HG03558 (cell line): Measurements from ENCODE around the gene SLC4A2.

Source experiments
- ATAC-seq: cut with Tn5 transposase; IDR thresholded peaks from one replicate; pipeline ENCODE4 v1.9.1; 2021; ENCODE audit warnings: moderate number of reproducible peaks; ENCODE audit not compliant: unreplicated experiment; ENCODE audit errors: extremely low read depth

The SLC4A2 gene

DNA sequence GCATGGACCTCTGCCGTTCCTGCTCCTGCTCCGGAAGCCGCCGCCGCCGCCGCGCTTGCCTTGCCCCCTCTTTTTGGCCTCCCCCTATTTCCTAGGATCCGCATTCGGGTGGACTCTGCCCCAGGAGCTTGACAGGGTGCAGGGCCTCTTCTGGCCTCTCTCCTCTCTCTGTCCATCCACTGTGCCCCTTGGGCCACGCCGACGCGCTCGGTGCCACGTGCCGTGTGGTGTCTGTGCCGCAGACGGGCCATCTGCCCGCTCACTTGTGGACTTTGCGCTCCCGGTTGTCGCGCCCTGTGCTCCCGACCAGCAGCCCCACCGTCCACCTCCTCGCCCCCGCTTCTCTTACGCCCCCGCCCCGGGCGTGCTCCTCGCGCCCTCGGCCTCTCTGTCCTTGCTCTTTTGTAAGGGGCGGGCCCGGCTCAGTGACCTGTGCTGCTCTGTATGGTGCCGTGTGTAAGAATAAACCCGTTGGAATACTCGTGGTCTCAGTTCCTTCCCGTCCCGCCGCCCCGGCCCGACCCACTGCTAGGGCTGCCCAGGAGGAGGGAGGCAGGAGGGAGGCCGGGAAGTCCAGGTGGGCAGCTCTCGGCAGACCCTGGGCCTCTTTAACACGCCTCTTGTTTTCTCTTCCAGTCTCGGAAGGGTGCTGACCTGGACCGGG, 63.9 kb downstream of the SLC4A2 start:
- no peak for ATAC-seq

GRCh38 chr7:151123822-151124464, 64.6 kb downstream of the SLC4A2 start:
- ATAC-seq = no peak

GRCh38 chr7:151124481-151124880, 65.1 kb downstream of the SLC4A2 start:
- ATAC-seq = no peak

DNA sequence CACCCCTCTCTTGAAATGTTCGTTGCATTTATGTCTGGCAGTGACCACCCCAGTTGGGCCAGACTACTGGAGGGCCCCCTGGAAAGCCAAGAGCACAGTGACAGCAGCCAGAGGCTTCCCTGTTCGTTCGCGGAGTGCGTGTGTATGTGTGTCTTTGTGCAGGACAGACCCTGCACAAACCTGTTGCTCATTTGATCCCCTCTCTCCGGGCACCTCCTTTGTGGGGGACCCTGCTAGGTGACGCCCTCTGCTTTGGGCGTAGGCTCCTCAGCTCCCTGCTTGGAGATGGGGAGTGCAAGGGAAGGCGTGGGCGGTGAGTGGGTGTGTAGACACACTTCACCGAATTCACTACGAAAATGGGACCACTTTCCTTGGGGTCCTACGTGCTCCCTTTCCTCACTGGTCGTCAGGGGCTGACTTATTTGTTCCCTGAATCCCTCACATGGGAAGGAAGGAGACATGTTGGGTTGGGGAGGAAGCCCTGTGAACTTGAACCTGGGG, 65.6 kb downstream of the SLC4A2 start:
- ATAC-seq = no peak

DNA sequence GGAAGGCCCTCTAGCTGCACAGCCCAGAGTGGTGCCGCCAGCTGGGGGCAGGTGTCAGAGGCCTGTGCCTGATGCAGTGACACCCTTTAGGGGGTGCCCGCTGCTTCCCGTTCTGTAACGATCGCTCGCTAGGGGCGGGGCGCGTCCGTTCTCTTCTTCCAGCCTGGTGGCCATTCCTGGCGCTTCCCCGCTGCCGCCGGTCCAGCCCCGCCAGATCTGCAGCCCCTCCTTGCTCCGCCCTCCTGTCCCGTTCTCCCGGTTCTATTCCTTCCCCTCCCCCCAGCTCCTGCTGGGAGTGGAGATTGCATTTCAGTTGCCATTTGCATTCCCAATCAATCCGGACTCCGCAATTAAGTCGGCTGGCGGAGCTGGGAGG, 66.1 kb downstream of the SLC4A2 start:
- no peak for ATAC-seq

GRCh38 chr7:151125846-151126481, 66.6 kb downstream of the SLC4A2 start:
- ATAC-seq = no peak
